ENCODE results near the gene CHSY3. TPM values are rescaled to one million over a fixed set of nuclear protein-coding genes. Genes with fewer than 3 reads are reported as not detected.

Gene CHSY3
- total RNA-seq, 2 donors from 2014 or later: 1.2 to 2.0 TPM

DNA sequence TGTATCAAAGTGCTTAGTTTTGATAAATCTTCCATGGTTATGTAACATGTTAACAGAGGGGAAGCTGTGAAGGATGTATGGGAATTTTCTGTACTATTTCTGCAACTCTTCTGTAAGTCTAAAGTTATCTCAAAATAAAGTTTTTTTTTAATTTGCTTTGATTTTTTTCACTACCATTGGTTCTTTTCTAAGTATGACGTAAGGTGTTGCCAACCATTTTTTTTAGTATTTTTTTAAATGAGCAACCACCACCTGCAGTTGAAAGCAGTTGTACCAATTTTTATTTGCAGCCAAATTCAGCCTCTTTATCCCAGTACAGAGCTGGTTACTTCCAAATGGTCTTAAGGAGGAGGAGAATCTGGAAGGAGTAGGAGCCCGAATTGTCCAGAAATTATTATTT, 192.2 kb downstream of the CHSY3 start:
- Histone ChIP-seq H3K27me3 (ENCODE audit: control insufficient read depth, insufficient read depth, low read length, poor library complexity, severe bottlenecking) (no peaks in the 10 kb centered on the region), H3K9ac (ENCODE audit: extremely low read depth, low read length, poor library complexity, severe bottlenecking) (no peak overlapping the region), H3K27ac (ENCODE audit: low read depth, low read length) (no peak overlapping the region), H3K4me3 (ENCODE audit: low read length) (no peak overlapping the region), H3K9me3 (ENCODE audit: control insufficient read depth, low read length) (peaks cover 18% of the 10 kb centered on the region), H3K4me1 (ENCODE audit: control insufficient read depth, insufficient read depth, low read length) (no peaks in the 10 kb centered on the region), H3K36me3 (ENCODE audit: control insufficient read depth, insufficient read depth, low read length) (no peaks in the 10 kb centered on the region)
- Mint-ChIP-seq H3K9me3 (peaks cover 8% of the 10 kb centered on the region), H3K36me3 (ENCODE audit: low read depth) (no peaks in the 10 kb centered on the region), H3K4me3 (no peak overlapping the region), H3K4me1 (no peaks in the 10 kb centered on the region), H3K27me3 (ENCODE audit: insufficient read depth) (no peaks in the 10 kb centered on the region), H3K27ac (no peak overlapping the region)
- 100% methylated on average over 1 of the region's 2 CpGs; no CpG with 5 or more reads in 1 of the 2 experiments for WGBS, 2 experiments (ENCODE audit: insufficient coverage in 1 of 2, insufficient read length in 1 of 2)
- no peak for DNase-seq
- TF ChIP-seq, protein P1, sequence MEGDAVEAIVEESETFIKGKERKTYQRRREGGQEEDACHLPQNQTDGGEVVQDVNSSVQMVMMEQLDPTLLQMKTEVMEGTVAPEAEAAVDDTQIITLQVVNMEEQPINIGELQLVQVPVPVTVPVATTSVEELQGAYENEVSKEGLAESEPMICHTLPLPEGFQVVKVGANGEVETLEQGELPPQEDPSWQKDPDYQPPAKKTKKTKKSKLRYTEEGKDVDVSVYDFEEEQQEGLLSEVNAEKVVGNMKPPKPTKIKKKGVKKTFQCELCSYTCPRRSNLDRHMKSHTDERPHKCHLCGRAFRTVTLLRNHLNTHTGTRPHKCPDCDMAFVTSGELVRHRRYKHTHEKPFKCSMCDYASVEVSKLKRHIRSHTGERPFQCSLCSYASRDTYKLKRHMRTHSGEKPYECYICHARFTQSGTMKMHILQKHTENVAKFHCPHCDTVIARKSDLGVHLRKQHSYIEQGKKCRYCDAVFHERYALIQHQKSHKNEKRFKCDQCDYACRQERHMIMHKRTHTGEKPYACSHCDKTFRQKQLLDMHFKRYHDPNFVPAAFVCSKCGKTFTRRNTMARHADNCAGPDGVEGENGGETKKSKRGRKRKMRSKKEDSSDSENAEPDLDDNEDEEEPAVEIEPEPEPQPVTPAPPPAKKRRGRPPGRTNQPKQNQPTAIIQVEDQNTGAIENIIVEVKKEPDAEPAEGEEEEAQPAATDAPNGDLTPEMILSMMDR (conservative IDR thresholded peaks at IDR 0.05): no peak

GRCh38 chr5:130099008-130099407, 194.7 kb downstream of the CHSY3 start:
- DNase-seq: no peak
- H3K9me3 Mint-ChIP-seq: no peaks in the 10 kb centered on the region
- WGBS, 2 experiments (ENCODE audit: insufficient coverage in 1 of 2, insufficient read length in 1 of 2): 84% methylated on average over 2 of the region's 2 CpGs; no CpG with 5 or more reads in 1 of the 2 experiments
- H3K4me3 ChIP-seq (ENCODE audit: low read length): no peak overlapping the region
- no peaks in the 10 kb centered on the region for H3K4me1 Mint-ChIP-seq
- H3K27me3 ChIP-seq (ENCODE audit: control insufficient read depth, insufficient read depth, low read length, poor library complexity, severe bottlenecking): no peaks in the 10 kb centered on the region
- no peaks in the 10 kb centered on the region for H3K9me3 ChIP-seq (ENCODE audit: control insufficient read depth, low read length)
- no peaks in the 10 kb centered on the region for H3K36me3 Mint-ChIP-seq (ENCODE audit: low read depth)
- H3K27ac Mint-ChIP-seq: no peak overlapping the region
- H3K27me3 Mint-ChIP-seq (ENCODE audit: insufficient read depth): no peaks in the 10 kb centered on the region
- no peak overlapping the region for H3K4me3 Mint-ChIP-seq
- TF ChIP-seq, protein P1 (conservative IDR thresholded peaks at IDR 0.05): no peak
- no peak overlapping the region for H3K9ac ChIP-seq (ENCODE audit: extremely low read depth, low read length, poor library complexity, severe bottlenecking)
- H3K36me3 ChIP-seq (ENCODE audit: control insufficient read depth, insufficient read depth, low read length): no peaks in the 10 kb centered on the region
- H3K4me1 ChIP-seq (ENCODE audit: control insufficient read depth, insufficient read depth, low read length): no peaks in the 10 kb centered on the region
- no peak overlapping the region for H3K27ac ChIP-seq (ENCODE audit: low read depth, low read length)

GRCh38 chr5:130102375-130102774, 198.1 kb downstream of the CHSY3 start:
- Histone ChIP-seq H3K27me3 (ENCODE audit: control insufficient read depth, insufficient read depth, low read length, poor library complexity, severe bottlenecking) (no peaks in the 10 kb centered on the region), H3K4me1 (ENCODE audit: control insufficient read depth, insufficient read depth, low read length) (no peaks in the 10 kb centered on the region), H3K36me3 (ENCODE audit: control insufficient read depth, insufficient read depth, low read length) (no peaks in the 10 kb centered on the region), H3K4me3 (ENCODE audit: low read length) (no peak overlapping the region), H3K9ac (ENCODE audit: extremely low read depth, low read length, poor library complexity, severe bottlenecking) (no peak overlapping the region), H3K9me3 (ENCODE audit: control insufficient read depth, low read length) (no peaks in the 10 kb centered on the region), H3K27ac (ENCODE audit: low read depth, low read length) (no peak overlapping the region)
- Mint-ChIP-seq H3K36me3 (ENCODE audit: low read depth) (no peaks in the 10 kb centered on the region), H3K27me3 (ENCODE audit: insufficient read depth) (no peaks in the 10 kb centered on the region), H3K4me1 (no peaks in the 10 kb centered on the region), H3K9me3 (no peaks in the 10 kb centered on the region), H3K27ac (no peak overlapping the region), H3K4me3 (no peak overlapping the region)
- TF ChIP-seq, protein P1 (conservative IDR thresholded peaks at IDR 0.05): no peak
- 83% methylated on average over 3 of the region's 3 CpGs; no CpG with 5 or more reads in 1 of the 2 experiments for WGBS, 2 experiments (ENCODE audit: insufficient coverage in 1 of 2, insufficient read length in 1 of 2)
- DNase-seq: no peak

All from endodermal cell (in vitro differentiated cells).